GM19468 (cell line): Measurements from ENCODE around the gene ZBTB7A.

ENCODE experiments used
- ATAC-seq: cut with Tn5 transposase; IDR thresholded peaks from one replicate; pipeline ENCODE4 v1.9.1; 2021; ENCODE audit warnings: mild to moderate bottlenecking, moderate library complexity, moderate number of reproducible peaks; ENCODE audit not compliant: unreplicated experiment; ENCODE audit errors: extremely low read depth

Gene ZBTB7A

DNA sequence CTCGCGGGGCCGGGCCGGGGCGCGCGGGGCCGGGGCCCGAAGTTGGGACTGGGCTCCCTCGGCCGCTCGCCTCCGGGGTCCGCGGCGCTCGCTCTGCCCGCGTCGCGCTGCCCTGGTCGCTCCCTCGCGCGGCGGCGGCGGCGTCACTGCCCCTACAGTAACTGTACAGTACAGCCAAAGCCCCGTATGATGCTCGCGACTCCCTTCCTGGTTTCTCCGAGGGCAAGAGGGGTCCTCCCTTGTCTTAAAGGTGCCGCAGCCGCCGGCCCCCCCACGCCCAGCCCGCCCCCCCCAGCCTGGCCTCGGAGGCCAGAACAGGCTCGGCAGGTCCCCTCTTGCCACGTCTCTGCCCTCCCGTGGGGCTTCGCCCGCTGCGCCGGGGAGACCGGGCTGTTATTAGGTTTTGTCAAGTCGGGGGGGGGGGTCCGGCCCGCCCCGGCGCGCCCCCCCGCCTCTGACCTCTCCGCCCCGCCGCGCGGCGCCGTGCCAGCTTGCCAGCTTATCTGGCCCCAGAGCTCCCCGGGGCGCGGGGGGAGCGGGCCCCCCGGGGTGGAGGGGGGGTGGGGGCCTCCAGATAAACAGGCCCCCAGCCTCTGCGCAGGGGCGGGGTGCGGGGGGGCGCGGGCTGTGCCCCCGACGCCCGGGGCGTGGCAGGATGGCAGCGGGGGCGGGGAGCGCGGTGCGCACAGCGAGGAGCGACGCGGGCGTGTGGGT, at the start of gene ZBTB7A:
TSS of gene ZBTB7A (minus strand) at position 218 of the 714 bp plus-strand sequence. CDS start 11,667 bp downstream, outside the sequence.
- no peak for ATAC-seq

GRCh38 chr19:4115818-4116385, 49.2 kb upstream of the ZBTB7A start:
- no peak for ATAC-seq

DNA sequence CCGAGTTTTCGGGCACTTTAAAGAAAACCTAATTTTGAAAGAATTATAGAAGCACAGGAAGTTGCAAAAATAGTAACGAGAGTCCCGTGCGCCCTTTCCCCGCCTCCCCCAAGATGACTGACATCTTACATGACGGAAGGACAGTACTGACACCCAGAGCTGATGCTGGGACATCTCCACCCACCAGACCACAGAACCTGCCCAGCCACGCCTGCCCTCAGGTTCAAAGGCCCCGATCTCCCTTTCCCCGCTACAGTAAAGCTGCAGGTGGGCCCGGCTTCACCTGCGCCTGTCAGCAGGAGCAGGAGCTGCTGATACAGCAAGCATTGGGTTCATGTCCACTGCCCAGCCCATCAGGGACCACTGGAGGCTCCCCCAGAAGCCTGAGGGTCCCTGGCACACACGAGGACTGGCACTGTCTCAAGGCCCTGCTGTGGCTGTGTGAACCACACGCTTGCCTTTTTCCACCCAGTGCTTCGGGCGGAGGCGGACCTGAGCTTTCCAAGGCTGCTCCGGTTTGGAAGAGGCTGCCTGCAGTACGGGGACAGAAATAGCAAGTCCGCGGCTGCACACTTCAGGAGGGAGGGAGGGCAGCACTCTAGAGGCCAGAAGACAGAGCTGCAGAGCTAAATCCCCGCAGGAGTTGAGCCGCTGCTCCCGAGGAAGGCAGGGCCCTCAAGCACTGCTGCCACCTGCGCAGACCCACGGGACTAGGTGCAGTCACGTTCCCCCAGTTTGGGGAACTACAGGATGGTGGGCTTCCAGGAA, 48.5 kb upstream of the ZBTB7A start:
- no peak for ATAC-seq

GRCh38 chr19:4114181-4114580, 47.5 kb upstream of the ZBTB7A start:
- no peak for ATAC-seq

GRCh38 chr19:4113398-4114088, 46.8 kb upstream of the ZBTB7A start:
- ATAC-seq: no peak

GRCh38 chr19:4112367-4112766, 45.7 kb upstream of the ZBTB7A start:
- ATAC-seq: no peak

GRCh38 chr19:4109626-4109945, 42.9 kb upstream of the ZBTB7A start:
- no peak for ATAC-seq

DNA sequence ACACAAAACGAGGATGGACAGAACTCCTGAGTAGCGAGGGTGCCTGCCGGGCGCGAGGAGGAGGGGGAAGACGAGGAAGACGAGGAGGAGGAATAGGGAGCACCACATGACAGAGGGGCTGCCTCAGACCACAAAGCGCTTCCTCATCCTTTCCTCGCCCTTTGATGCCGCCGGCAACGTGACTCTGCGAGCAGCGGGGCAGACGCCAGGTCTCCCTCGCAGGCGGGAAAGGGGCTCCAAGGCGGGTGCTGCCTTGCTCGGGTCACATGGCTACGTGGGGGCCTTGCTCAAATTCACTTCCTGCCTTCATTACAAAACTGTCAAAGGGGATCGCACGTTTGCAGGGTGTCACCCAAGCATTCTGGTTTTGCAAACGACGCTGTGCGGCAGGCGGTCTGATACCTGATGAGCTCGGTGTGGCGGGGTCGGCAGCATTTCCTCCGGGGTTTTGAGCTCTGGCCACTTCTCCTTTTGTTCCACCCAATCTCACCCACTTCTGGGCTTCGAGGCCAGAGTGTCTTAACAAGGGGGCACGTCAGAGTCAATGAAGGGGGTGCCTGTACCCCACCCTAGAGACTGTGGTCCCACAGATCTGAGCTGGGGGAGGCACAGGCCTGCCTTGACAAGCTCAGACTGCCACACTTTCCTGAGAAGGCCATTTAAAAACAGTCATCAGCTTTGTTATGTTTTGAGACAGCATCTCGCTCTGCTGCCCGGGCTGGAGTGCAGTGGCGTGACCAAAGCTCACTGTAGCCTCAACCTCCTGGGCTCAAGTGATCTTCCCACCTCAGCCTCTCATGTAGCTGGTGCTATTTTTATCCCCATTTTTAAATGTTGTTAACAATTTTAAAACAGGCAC, 42.3 kb upstream of the ZBTB7A start:
- no peak for ATAC-seq

DNA sequence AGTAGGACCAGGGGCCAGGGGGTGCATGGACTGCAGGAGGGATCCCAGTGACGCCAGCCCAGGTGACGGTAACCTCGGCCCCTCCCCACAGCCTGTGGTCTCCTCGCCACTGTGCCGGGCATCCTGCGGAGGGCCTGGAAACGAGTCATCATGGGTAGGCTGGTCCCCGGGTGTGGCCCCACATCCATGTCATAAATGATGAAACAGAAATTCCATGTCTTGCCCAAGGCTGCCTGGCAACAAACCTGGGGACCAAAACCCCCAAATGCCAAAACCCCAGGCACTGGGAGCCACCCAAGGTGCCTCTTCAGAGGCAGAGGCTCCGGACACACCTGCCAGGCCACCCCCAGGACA, 36.4 kb upstream of the ZBTB7A start:
- ATAC-seq: no peak

DNA sequence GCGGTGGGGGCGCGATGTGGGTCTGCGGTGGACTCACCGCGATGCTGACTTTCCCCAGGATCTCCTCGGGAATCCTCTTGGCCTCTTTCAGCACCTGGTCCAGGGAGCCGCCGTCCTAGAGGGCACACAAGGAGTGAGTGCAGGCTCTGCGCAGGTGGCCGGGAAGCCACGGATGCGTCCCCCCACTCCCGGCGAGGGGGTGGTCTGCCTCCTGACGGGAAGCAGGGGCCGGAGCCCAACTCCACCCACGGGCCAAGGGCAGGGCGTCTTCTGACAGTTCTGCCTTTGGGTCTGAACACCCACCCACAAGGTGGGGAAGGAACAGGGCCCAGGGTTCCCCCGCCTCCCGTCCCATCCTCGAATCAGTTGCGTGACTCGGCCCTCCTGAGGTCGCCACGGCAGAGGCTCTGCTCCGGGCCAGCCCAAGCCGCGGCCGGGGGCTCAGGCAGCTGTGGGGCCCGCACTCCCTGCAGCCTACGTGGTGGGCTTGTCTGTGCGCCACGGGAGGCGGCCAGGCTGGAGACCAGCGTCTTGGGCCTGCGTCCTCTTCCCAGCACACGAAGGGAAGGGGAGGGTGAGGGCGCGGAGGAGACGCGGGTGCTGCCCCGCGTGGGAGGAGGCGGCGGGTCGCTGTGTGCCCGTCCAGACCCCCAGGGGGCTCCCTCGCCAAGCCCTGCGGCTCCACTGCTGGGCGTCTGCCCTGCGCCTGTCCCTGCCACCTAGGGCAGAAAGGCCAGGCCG, 35.8 kb upstream of the ZBTB7A start:
- no peak for ATAC-seq

- ATAC-seq: no peak
Observed at GRCh38 chr19:4101496-4101770, 34.7 kb upstream of the ZBTB7A start.

DNA sequence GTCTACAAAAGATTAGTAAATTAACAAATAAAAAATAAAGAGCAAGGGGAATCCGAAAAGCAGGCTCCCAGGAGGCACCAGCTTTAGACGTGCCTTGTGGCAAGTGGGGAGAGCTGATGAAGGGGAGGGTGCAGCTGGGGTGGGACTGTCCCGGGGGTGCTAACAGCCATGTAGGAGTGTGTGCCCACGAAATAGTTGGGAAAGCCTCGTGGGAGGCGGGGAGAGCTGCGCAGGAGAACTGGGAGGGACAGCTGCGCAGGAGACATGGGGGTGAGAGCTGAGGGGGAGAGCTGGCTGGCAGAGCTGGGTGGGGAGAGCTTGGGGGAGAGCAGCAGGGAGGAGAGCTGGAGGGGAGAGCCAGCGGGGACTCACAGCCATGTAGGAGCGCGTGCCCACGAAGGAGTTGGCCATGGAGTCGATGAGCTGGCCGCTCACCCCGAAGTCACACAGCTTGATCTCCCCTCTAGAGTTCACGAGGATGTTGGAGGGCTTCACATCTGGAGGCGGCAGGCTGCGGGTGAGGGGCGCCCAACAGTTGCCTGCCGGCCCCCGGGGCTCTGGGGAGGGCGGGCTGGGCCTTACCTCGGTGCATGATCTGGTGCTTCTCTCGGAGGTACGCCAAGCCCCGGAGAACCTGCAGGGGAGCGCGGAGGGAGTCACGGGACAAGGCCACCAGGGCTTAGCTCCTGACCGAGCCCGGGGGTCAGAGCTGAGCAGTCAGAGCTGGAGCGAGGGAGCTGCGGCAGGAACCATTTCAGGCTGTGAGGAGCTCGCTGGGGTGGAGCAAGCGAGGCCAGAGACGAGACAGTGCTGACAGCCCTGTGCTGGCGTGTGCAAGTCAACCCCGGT, 34.2 kb upstream of the ZBTB7A start:
- ATAC-seq: no peak

GRCh38 chr19:4099041-4099764, 32.5 kb upstream of the ZBTB7A start:
- no peak for ATAC-seq

- no peak for ATAC-seq
Observed at GRCh38 chr19:4098493-4098892, 31.8 kb upstream of the ZBTB7A start.

DNA sequence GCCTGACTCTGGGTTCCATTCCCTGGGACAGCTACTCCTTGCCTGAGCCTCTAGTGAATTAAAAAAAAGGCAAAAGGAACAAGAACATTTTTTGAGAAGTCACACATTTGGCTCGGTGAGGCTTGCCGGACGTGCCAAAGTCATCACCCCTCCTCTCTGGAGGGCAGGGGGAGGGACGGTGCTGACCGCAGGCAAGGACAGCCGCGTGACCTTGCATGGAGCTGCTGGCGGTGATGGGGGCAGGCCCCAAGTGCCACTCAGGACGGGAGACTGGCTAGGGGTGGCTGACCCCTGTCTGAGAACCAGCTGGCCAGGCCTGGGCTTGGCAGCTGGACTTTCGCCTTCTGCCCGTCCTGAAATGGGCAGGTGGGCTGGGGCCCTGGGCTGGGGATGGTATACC, 30.8 kb upstream of the ZBTB7A start:
- no peak for ATAC-seq

DNA sequence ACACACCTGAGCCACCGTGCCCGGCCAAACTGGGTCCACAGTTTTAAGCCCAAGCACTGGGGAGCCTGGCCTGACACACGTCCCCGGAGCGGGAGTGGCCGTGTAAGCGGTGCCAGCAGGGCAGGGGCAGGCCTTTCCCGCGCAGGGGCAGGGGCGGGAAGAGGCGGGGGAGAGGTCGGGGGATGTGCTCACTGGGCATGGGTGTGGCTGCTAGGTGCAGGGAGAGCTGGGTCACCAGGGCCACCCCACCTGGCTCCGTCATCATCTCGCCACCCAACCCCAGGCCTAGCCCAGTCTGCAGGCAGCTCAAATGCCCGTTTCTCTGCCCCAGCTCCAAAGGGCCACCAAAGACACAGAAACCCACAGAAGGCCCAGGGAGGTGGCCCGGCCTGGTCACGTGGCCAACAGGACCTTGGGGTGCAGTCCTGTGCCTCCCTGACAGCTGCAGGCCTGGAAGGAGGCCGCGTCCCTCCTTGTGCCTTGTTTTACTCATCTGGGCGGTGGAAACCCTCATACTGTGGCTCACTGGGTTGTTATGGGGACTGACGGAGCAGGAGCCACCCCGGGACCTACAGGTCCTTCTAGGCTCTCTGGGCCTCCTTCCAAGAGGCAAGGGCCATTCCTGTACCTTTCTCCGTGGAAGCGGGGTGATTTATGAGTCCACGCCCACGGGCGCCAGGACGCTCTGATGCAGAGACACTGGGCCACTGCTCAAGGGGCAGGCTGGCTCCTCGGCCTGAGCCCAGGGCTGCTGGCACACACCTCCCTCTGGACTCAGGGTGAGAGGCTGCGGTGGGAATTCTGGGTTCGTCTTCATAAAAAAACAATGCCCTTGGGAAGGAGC, 29.6 kb upstream of the ZBTB7A start:
- no peak for ATAC-seq

GRCh38 chr19:4095488-4095844, 28.8 kb upstream of the ZBTB7A start:
- ATAC-seq: no peak
